Activated T-cell treated with anti-CD3 and anti-CD28 coated beads, Interleukin-2, amount 50 U/mL, for 72 hours (primary cell): Measurements from ENCODE around the gene SGCG. TPM values are rescaled to one million over a fixed set of nuclear protein-coding genes. Genes with fewer than 3 reads are reported as not detected.

ENCODE experiments used
- ATAC-seq, 2 donors: fragments of 150-1000 bp; cut with Tn5 transposase; replicated peaks in 1 of 2; 2 replicates each; pipeline ENCODE4 v1.10.0; 2021; ENCODE audit warnings: moderate library complexity in 2 of 2, mild to moderate bottlenecking in 1 of 2
- DNase-seq, 2 donors: peaks; one replicate each; pipeline ENCODE4 v3.0.0; 2021 to 2022; ENCODE audit warnings: mixed read lengths in 1 of 2
- H3K27ac Mint-ChIP-seq: one replicate; pipeline ENCODE4 v1.8.0; 2022; ENCODE audit warnings: mild to moderate bottlenecking, moderate library complexity, mixed read lengths
- H3K27me3 Mint-ChIP-seq: one replicate; pipeline ENCODE4 v1.8.0; 2022; ENCODE audit warnings: low read depth, mixed read lengths
- H3K36me3 Mint-ChIP-seq, 2 donors: one replicate each; pipeline ENCODE4 v1.8.0; 2022; ENCODE audit warnings: mixed read lengths in 2 of 2, mild to moderate bottlenecking in 1 of 2; ENCODE audit not compliant: insufficient read depth in 2 of 2
- H3K4me1 Mint-ChIP-seq: one replicate; pipeline ENCODE4 v1.8.0; 2022; ENCODE audit warnings: low read depth, mixed read lengths
- H3K4me3 Mint-ChIP-seq, 2 donors: one replicate each; pipeline ENCODE4 v1.8.0; 2022; ENCODE audit warnings: mild to moderate bottlenecking in 2 of 2, mixed read lengths in 2 of 2, moderate library complexity in 2 of 2
- H3K9me3 Mint-ChIP-seq, 2 donors: one replicate each; pipeline ENCODE4 v1.8.0; 2022; ENCODE audit warnings: mixed read lengths in 2 of 2
- total RNA-seq, 2 donors: library from RNA; stranded (reverse); gene quantifications; one replicate each; pipeline ENCODE4 v1.2.3, GENCODE V29; 2022

SGCG gene
- total RNA-seq, 2 donors from 2014 or later, result not detected

- peak overlapping the region; percentile 36 to 73 for H3K4me3 Mint-ChIP-seq
- DNase-seq, result peak; percentile 8 to 15
These were observed 140.9 kb downstream of the SGCG start for GRCh38 chr13:23321535-23322241.

GRCh38 chr13:23322353-23323336 lies 141.9 kb downstream of the SGCG start:
- H3K9me3 Mint-ChIP-seq, result no peaks in the 10 kb centered on the region
- H3K36me3 Mint-ChIP-seq, result peaks cover 0 to 2% of the 10 kb centered on the region in 2 donors
- H3K4me1 Mint-ChIP-seq, result peaks cover 24% of the 10 kb centered on the region
- peaks cover 22% of the 10 kb centered on the region for H3K27me3 Mint-ChIP-seq
- H3K27ac Mint-ChIP-seq, result no peak overlapping the region
- ATAC-seq, result no peak
- DNase-seq, result no peak
- no peak overlapping the region for H3K4me3 Mint-ChIP-seq

More at GRCh38 chr13:23321535-23322241, 140.9 kb downstream of the SGCG start:
- no peak overlapping the region for H3K27ac Mint-ChIP-seq
- peaks cover 30% of the 10 kb centered on the region for H3K27me3 Mint-ChIP-seq
- ATAC-seq, result peak; percentile 80 to 81
- peaks cover 24% of the 10 kb centered on the region for H3K4me1 Mint-ChIP-seq
- H3K9me3 Mint-ChIP-seq, result no peaks in the 10 kb centered on the region
- H3K36me3 Mint-ChIP-seq, result no peaks in the 10 kb centered on the region

- no peak overlapping the region for H3K27ac Mint-ChIP-seq
- H3K4me3 Mint-ChIP-seq, result no peak overlapping the region
- peaks cover 0 to 2% of the 10 kb centered on the region in 2 donors for H3K36me3 Mint-ChIP-seq
- ATAC-seq (no peak), DNase-seq (no peak)
- peaks cover 21% of the 10 kb centered on the region for H3K4me1 Mint-ChIP-seq
- H3K27me3 Mint-ChIP-seq, result peaks cover 14% of the 10 kb centered on the region
- no peaks in the 10 kb centered on the region for H3K9me3 Mint-ChIP-seq
These were observed 143.3 kb downstream of the SGCG start for GRCh38 chr13:23323946-23324709.

GRCh38 chr13:23325191-23325590 lies 144.4 kb downstream of the SGCG start:
- Mint-ChIP-seq H3K4me1 (peaks cover 15% of the 10 kb centered on the region), H3K27ac (no peak overlapping the region), H3K4me3 (no peak overlapping the region), H3K36me3 (peaks cover 0 to 2% of the 10 kb centered on the region in 2 donors), H3K9me3 (no peaks in the 10 kb centered on the region), H3K27me3 (peaks cover 9% of the 10 kb centered on the region)
- ATAC-seq (peak; percentile 22 to 36), DNase-seq (no peak)

GRCh38 chr13:23330356-23330755 lies 149.6 kb downstream of the SGCG start:
- Mint-ChIP-seq H3K9me3 (peaks cover 16% of the 10 kb centered on the region in 2 donors), H3K36me3 (peaks cover 8 to 32% of the 10 kb centered on the region in 2 donors), H3K27me3 (no peaks in the 10 kb centered on the region), H3K4me3 (no peak overlapping the region), H3K4me1 (no peaks in the 10 kb centered on the region), H3K27ac (no peak overlapping the region)
- DNase-seq, result no peak
- no peak for ATAC-seq

GRCh38 chr13:23339225-23339624 lies 158.4 kb downstream of the SGCG start:
- H3K27ac Mint-ChIP-seq, result no peak overlapping the region
- no peak for DNase-seq
- no peaks in the 10 kb centered on the region for H3K4me1 Mint-ChIP-seq
- H3K4me3 Mint-ChIP-seq, result no peak overlapping the region
- peaks cover 10 to 24% of the 10 kb centered on the region in 2 donors for H3K9me3 Mint-ChIP-seq
- H3K36me3 Mint-ChIP-seq, result peaks cover 15 to 58% of the 10 kb centered on the region in 2 donors
- ATAC-seq, result no peak
- no peaks in the 10 kb centered on the region for H3K27me3 Mint-ChIP-seq

GRCh38 chr13:23344931-23345595 lies 164.3 kb downstream of the SGCG start:
- Mint-ChIP-seq H3K4me3 (no peak overlapping the region), H3K4me1 (no peaks in the 10 kb centered on the region), H3K36me3 (peaks cover 27 to 66% of the 10 kb centered on the region in 2 donors), H3K27me3 (no peaks in the 10 kb centered on the region), H3K27ac (no peak overlapping the region), H3K9me3 (no peaks in the 10 kb centered on the region)
- ATAC-seq, result no peak
- no peak for DNase-seq

GRCh38 chr13:23347601-23348000 lies 166.8 kb downstream of the SGCG start:
- Mint-ChIP-seq H3K27me3 (no peaks in the 10 kb centered on the region), H3K4me3 (no peak overlapping the region), H3K4me1 (peaks cover 4% of the 10 kb centered on the region), H3K36me3 (peaks cover 32 to 73% of the 10 kb centered on the region in 2 donors), H3K9me3 (peaks cover 0 to 1% of the 10 kb centered on the region in 2 donors), H3K27ac (peak overlapping the region; percentile 24)
- DNase-seq, result no peak
- ATAC-seq, result no peak

GRCh38 chr13:23348262-23349127 lies 167.7 kb downstream of the SGCG start:
- Mint-ChIP-seq H3K27ac (no peak overlapping the region), H3K36me3 (peaks cover 40 to 74% of the 10 kb centered on the region in 2 donors), H3K4me3 (no peak overlapping the region), H3K9me3 (peaks cover 0 to 1% of the 10 kb centered on the region in 2 donors), H3K27me3 (no peaks in the 10 kb centered on the region), H3K4me1 (peaks cover 9% of the 10 kb centered on the region)
- DNase-seq, result no peak
- no peak for ATAC-seq

- Mint-ChIP-seq H3K4me1 (peaks cover 9% of the 10 kb centered on the region), H3K36me3 (peaks cover 40 to 71% of the 10 kb centered on the region in 2 donors), H3K27ac (peak overlapping the region; percentile 41), H3K27me3 (no peaks in the 10 kb centered on the region), H3K9me3 (peaks cover 0 to 1% of the 10 kb centered on the region in 2 donors), H3K4me3 (no peak overlapping the region)
- ATAC-seq (no peak), DNase-seq (no peak)
These were observed 168.6 kb downstream of the SGCG start for GRCh38 chr13:23349161-23349897.

- no peaks in the 10 kb centered on the region for H3K27me3 Mint-ChIP-seq
- DNase-seq, result no peak
- H3K4me3 Mint-ChIP-seq, result no peak overlapping the region
- H3K4me1 Mint-ChIP-seq, result peaks cover 9% of the 10 kb centered on the region
- peaks cover 40 to 66% of the 10 kb centered on the region in 2 donors for H3K36me3 Mint-ChIP-seq
- peaks cover 0 to 1% of the 10 kb centered on the region in 2 donors for H3K9me3 Mint-ChIP-seq
- ATAC-seq, result no peak
- no peak overlapping the region for H3K27ac Mint-ChIP-seq
These were observed 169.2 kb downstream of the SGCG start for GRCh38 chr13:23350009-23350408.
